Vagina (tissue), 2 donors: Measurements from ENCODE around the gene ZNF484. TPM values are rescaled to one million over a fixed set of nuclear protein-coding genes. Genes with fewer than 3 reads are reported as not detected.
"Not testable (repeated sequence)": the region's sequence is repeated elsewhere in the genome, so short reads cannot be mapped to it uniquely, and the experiment has no call there.

Experiments used
- DNase-seq, 2 donors: peaks; one replicate each; pipeline ENCODE4 v3.0.0-alpha.2; 2017; ENCODE audit errors: extremely low spot score in 2 of 2
- H3K27ac ChIP-seq: fragments of 200-600 bp; sonication (generic); one replicate; pipeline ENCODE4 v1.5.1; 2019
- H3K27me3 ChIP-seq: fragments of 200-600 bp; sonication (generic); one replicate; pipeline ENCODE4 v1.5.1; 2019
- H3K36me3 ChIP-seq, 2 donors: fragments of 200-600 bp; sonication (generic); one replicate each; pipeline ENCODE4 v1.5.1; 2017 to 2019
- H3K4me1 ChIP-seq: fragments of 200-600 bp; sonication (generic); one replicate; pipeline ENCODE4 v1.5.1; 2019
- H3K4me3 ChIP-seq, 2 donors: fragments of 200-600 bp; sonication (generic); 1 replicate in 1 of 2; 2 replicates in 1 of 2; pipeline ENCODE4 v1.5.1; 2016 to 2019
- H3K9me3 ChIP-seq: fragments of 200-600 bp; sonication (generic); one replicate; pipeline ENCODE4 v1.5.1; 2019
- CTCF ChIP-seq, 3 experiments: fragments of 450-650 bp in 2 of 3; fragments of 200-600 bp in 1 of 3; sonication (generic) in 1 of 3; IDR thresholded peaks; one replicate each; pipeline ENCODE4 v1.5.1; 2017 to 2019; ENCODE audit warnings: antibody characterized with exemption in 3 of 3, mild to moderate bottlenecking in 2 of 3, moderate library complexity in 2 of 3
- POLR2A ChIP-seq, 2 donors: fragments of 450-650 bp; IDR thresholded peaks; one replicate each; pipeline ENCODE4 v1.6.1; 2017; ENCODE audit warnings: antibody characterized with exemption in 2 of 2, mild to moderate bottlenecking in 2 of 2, moderate library complexity in 2 of 2
- POLR2AphosphoS5 ChIP-seq, 2 donors: sonication (generic); formaldehyde crosslinking; IDR thresholded peaks; one replicate each; pipeline ENCODE4 v1.9.0; 2017; ENCODE audit warnings: antibody characterized with exemption in 2 of 2, mild to moderate bottlenecking in 2 of 2, low read depth in 1 of 2; ENCODE audit not compliant: insufficient read depth in 1 of 2
- intact Hi-C: fragments of 100-400 bp; cut with DNase I; formaldehyde crosslinking; loops from one replicate; pipeline ENCODE4 v1.15.1; 2023
- total RNA-seq: library from RNA; depleted of rRNA; stranded (reverse); fragments of >200 nt; gene quantifications from one replicate; pipeline ENCODE4 v1.2.3, GENCODE V29; 2016

Gene ZNF484
- total RNA-seq, 1 donor from 2014 or later: 14.0 TPM

GRCh38 chr9:92897323-92897722 is 19.5 kb upstream of the ZNF484 start:
- DNase-seq: peak in 1 of 2 donors; percentile 34
- no peak for TF ChIP-seq POLR2A (IDR thresholded peaks at IDR 0.05)
- intact Hi-C loops: no loop called here
- no peak overlapping the region for H3K4me3 ChIP-seq
- H3K27me3 ChIP-seq: no peaks in the 10 kb centered on the region
- no peaks in the 10 kb centered on the region for H3K9me3 ChIP-seq
- H3K4me1 ChIP-seq: no peaks in the 10 kb centered on the region
- H3K27ac ChIP-seq: no peak overlapping the region
- no peaks in the 10 kb centered on the region for H3K36me3 ChIP-seq

- Histone ChIP-seq H3K4me1 (no peaks in the 10 kb centered on the region), H3K27ac (no peak overlapping the region), H3K4me3 (no peak overlapping the region), H3K27me3 (no peaks in the 10 kb centered on the region), H3K36me3 (no peaks in the 10 kb centered on the region), H3K9me3 (no peaks in the 10 kb centered on the region)
- TF ChIP-seq CTCF (IDR thresholded peaks at IDR 0.05) (no peak), POLR2AphosphoS5 (IDR thresholded peaks at IDR 0.05; ENCODE audit: insufficient read depth in 1 of 2, low read depth in 1 of 2) (no peak), POLR2A (IDR thresholded peaks at IDR 0.05) (no peak)
- no peak for DNase-seq
- intact Hi-C loops: no loop called here
Observed at GRCh38 chr9:92895812-92896436, 18.1 kb upstream of the ZNF484 start.

GRCh38 chr9:92894711-92895362 is 17.0 kb upstream of the ZNF484 start:
- no peaks in the 10 kb centered on the region for H3K36me3 ChIP-seq
- TF ChIP-seq POLR2A (IDR thresholded peaks at IDR 0.05) (no peak), CTCF (IDR thresholded peaks at IDR 0.05) (no peak), POLR2AphosphoS5 (IDR thresholded peaks at IDR 0.05; ENCODE audit: insufficient read depth in 1 of 2, low read depth in 1 of 2) (no peak)
- no peaks in the 10 kb centered on the region for H3K9me3 ChIP-seq
- DNase-seq: no peak
- H3K27ac ChIP-seq: no peak overlapping the region
- H3K4me1 ChIP-seq: no peaks in the 10 kb centered on the region
- no peaks in the 10 kb centered on the region for H3K27me3 ChIP-seq
- intact Hi-C loops: no loop called here
- H3K4me3 ChIP-seq: no peak overlapping the region

GRCh38 chr9:92893916-92894610 is 16.2 kb upstream of the ZNF484 start:
- peak in 1 of 2 donors; percentile 80 for DNase-seq
- H3K9me3 ChIP-seq, H3K36me3 ChIP-seq, H3K27me3 ChIP-seq, intact Hi-C loops, H3K4me1 ChIP-seq, H3K4me3 ChIP-seq, H3K27ac ChIP-seq: not testable (repeated sequence)

- H3K36me3 ChIP-seq, H3K27ac ChIP-seq, H3K27me3 ChIP-seq, intact Hi-C loops, DNase-seq, H3K4me1 ChIP-seq, H3K9me3 ChIP-seq, H3K4me3 ChIP-seq: not testable (repeated sequence)
Observed at GRCh38 chr9:92892276-92892675, 14.4 kb upstream of the ZNF484 start.

GRCh38 chr9:92890761-92891160 is 12.9 kb upstream of the ZNF484 start:
- Histone ChIP-seq H3K27me3 (no peaks in the 10 kb centered on the region), H3K36me3 (no peaks in the 10 kb centered on the region), H3K27ac (no peak overlapping the region), H3K9me3 (no peaks in the 10 kb centered on the region), H3K4me1 (no peaks in the 10 kb centered on the region), H3K4me3 (no peak overlapping the region)
- no peak for DNase-seq
- intact Hi-C loops: no loop called here
- TF ChIP-seq CTCF (IDR thresholded peaks at IDR 0.05) (no peak), POLR2AphosphoS5 (IDR thresholded peaks at IDR 0.05; ENCODE audit: insufficient read depth in 1 of 2, low read depth in 1 of 2) (no peak), POLR2A (IDR thresholded peaks at IDR 0.05) (no peak)
